K562 (cell line): ENCODE measurements around the gene TTBK1. TPM values are rescaled to one million over a fixed set of nuclear protein-coding genes. Genes with fewer than 3 reads are reported as not detected.

Experiments
- ATAC-seq: fragments of 200-7000 bp; cut with Tn5 transposase; 3 replicates; pipeline ENCODE4 v1.9.1; 2020; ENCODE audit warnings: moderate library complexity
- BruUV-seq: library from RNA; stranded (reverse); fragments of 400-500 nt; replicated peaks from 2 replicates; lab custom pipeline; 2021; lab: Mats Ljungman, UMichigan
- CTCF ChIA-PET: fragments of 300-600 bp; formaldehyde crosslinking; extraction: SDS; loops from one replicate; lab custom pipeline; 2021; ENCODE audit warnings: low intra/inter-chr PET ratio; lab: Yijun Ruan, JAX
- POLR2A ChIA-PET: fragments of 300-600, 350-650 bp; sonication (Branson Sonifier 250); formaldehyde crosslinking; extraction: SDS; loops from one replicate; lab custom pipeline; 2021; ENCODE audit warnings: antibody characterized with exemption, inconsistent platforms; lab: Yijun Ruan, JAX
- DNase-seq, 4 experiments: peaks; one replicate each; pipeline versions ENCODE4 v3.0.0 to v3.0.0-alpha.2; 2011 to 2018; ENCODE audit warnings: low spot score in 3 of 4, mixed read lengths in 3 of 4; ENCODE audit errors: extremely low read depth in 1 of 4
- FAIRE-seq: peaks from 2 replicates; lab custom pipeline; 2011; peaks lifted over from hg19 to GRCh38; lab: Jason Lieb, UNC
- H2AFZ ChIP-seq: 2 replicates; pipeline ENCODE4 v1.6.0; 2011; ENCODE audit warnings: low read depth, low read length, control low read depth, inconsistent platforms
- H3K27ac ChIP-seq: fragments of 200-600 bp; 3 replicates; pipeline ENCODE4 v1.8.0; 2011; ENCODE audit warnings: low read depth, mild to moderate bottlenecking, control low read depth, inconsistent platforms, low read length, moderate library complexity, mixed read lengths; ENCODE audit errors: extremely low read depth
- H3K27me3 ChIP-seq, 2 experiments: fragments of 300-600 bp in 1 of 2; 2 replicates in 1 of 2; 3 replicates in 1 of 2; pipeline versions ENCODE4 v1.6.0 to v1.8.0; 2011; ENCODE audit warnings: inconsistent platforms in 2 of 2, low read length in 2 of 2, mild to moderate bottlenecking in 1 of 2, mixed read lengths in 1 of 2, moderate library complexity in 1 of 2; ENCODE audit not compliant: control insufficient read depth in 2 of 2, insufficient read depth in 2 of 2
- H3K36me3 ChIP-seq: fragments of 300-600 bp; 3 replicates; pipeline ENCODE4 v1.8.0; 2011; ENCODE audit warnings: mild to moderate bottlenecking, low read length, inconsistent platforms; ENCODE audit not compliant: control insufficient read depth, insufficient read depth
- H3K4me1 ChIP-seq, 2 experiments: fragments of 200-600 bp in 1 of 2; replicated peaks in 1 of 2; 2 replicates in 1 of 2; 3 replicates in 1 of 2; pipeline versions ENCODE4 v1.5.1 to v1.8.0; 2011; ENCODE audit warnings: inconsistent platforms in 2 of 2, low read length in 2 of 2, mild to moderate bottlenecking in 1 of 2, mixed read lengths in 1 of 2, moderate library complexity in 1 of 2; ENCODE audit not compliant: control insufficient read depth in 2 of 2, insufficient read depth in 2 of 2
- H3K4me2 ChIP-seq: 2 replicates; pipeline ENCODE4 v1.6.1; 2011; ENCODE audit warnings: low read length, control low read depth, inconsistent platforms, mixed read lengths; ENCODE audit not compliant: insufficient read depth
- H3K4me3 ChIP-seq: fragments of 200-600 bp; sonication (generic), shearing (Covaris generic); 2 replicates; pipeline ENCODE4 v1.5.1; 2016; ENCODE audit warnings: control low read depth, inconsistent platforms
- H3K79me2 ChIP-seq: fragments of 200-600 bp; 3 replicates; pipeline ENCODE4 v1.8.0; 2011; ENCODE audit warnings: low read length, inconsistent platforms; ENCODE audit not compliant: control insufficient read depth, insufficient read depth
- H3K9ac ChIP-seq, 2 experiments: 2 replicates each; pipeline versions ENCODE4 v1.6.0 to v1.6.1; 2011; ENCODE audit warnings: low read depth in 2 of 2, low read length in 2 of 2, control low read depth in 1 of 2, inconsistent platforms in 1 of 2, mild to moderate bottlenecking in 1 of 2, mixed read lengths in 1 of 2; ENCODE audit not compliant: insufficient read depth in 1 of 2
- H3K9me1 ChIP-seq: one replicate; pipeline ENCODE4 v1.6.0; 2011; ENCODE audit warnings: inconsistent platforms, mild to moderate bottlenecking, low read length, moderate library complexity; ENCODE audit not compliant: control insufficient read depth, insufficient read depth
- H3K9me3 ChIP-seq: replicated peaks from 2 replicates; pipeline ENCODE4 v1.5.1; 2011; ENCODE audit warnings: low read depth, low read length, inconsistent platforms; ENCODE audit not compliant: control insufficient read depth, insufficient read depth
- H4K20me1 ChIP-seq: replicated peaks from 2 replicates; pipeline ENCODE4 v1.6.1; 2011; ENCODE audit warnings: low read length, inconsistent platforms, mixed read lengths; ENCODE audit not compliant: control insufficient read depth, insufficient read depth
- CCAR2 ChIP-seq: fragments of 200-400 bp; formaldehyde crosslinking; IDR thresholded peaks from 2 replicates; pipeline ENCODE4 v1.6.1; 2017; ENCODE audit warnings: mild to moderate bottlenecking, low read depth, low read length
- COPS2 ChIP-seq: fragments of 450-650 bp; conservative IDR thresholded peaks from 2 replicates; pipeline ENCODE4 v1.6.1; 2016; ENCODE audit warnings: mild to moderate bottlenecking, moderate library complexity
- HSF4 ChIP-seq: fragments of 250-450 bp; sonication (Bioruptor Pico); IDR thresholded peaks from 2 replicates; pipeline ENCODE4 v2.1.2; 2022; ENCODE audit warnings: mild to moderate bottlenecking, moderate library complexity, borderline replicate concordance
- KLF10 ChIP-seq: fragments of 250-450 bp; sonication (Bioruptor Pico); IDR thresholded peaks from 2 replicates; pipeline ENCODE4 v1.6.1; 2021; ENCODE audit warnings: matching md5 sums
- MYBL2 ChIP-seq, 2 experiments: fragments of 450-650 bp in 1 of 2; sonication (generic) in 1 of 2; formaldehyde crosslinking in 1 of 2; IDR thresholded peaks; 2 replicates each; pipeline versions ENCODE4 v1.6.1 to v1.8.1; 2017 to 2022; ENCODE audit warnings: borderline replicate concordance in 1 of 2, inconsistent platforms in 1 of 2, low read depth in 1 of 2, mild to moderate bottlenecking in 1 of 2, missing genetic modification reagents in 1 of 2, moderate library complexity in 1 of 2
- SRF ChIP-seq, 2 experiments: fragments of 250-450, 450-650 bp in 1 of 2; sonication (Bioruptor Pico) in 1 of 2; sonication (generic) in 1 of 2; formaldehyde crosslinking; IDR thresholded peaks; 2 replicates each; pipeline versions ENCODE4 v1.5.0 to v1.5.1; 2020 to 2022; ENCODE audit warnings: mild to moderate bottlenecking in 1 of 2, missing genetic modification reagents in 1 of 2
- SRSF1 ChIP-seq: fragments of 200-400 bp; formaldehyde crosslinking; IDR thresholded peaks from 2 replicates; pipeline ENCODE4 v1.6.1; 2017; ENCODE audit warnings: mild to moderate bottlenecking, low read depth, low read length, moderate library complexity
- TCF3 ChIP-seq: sonication (generic); formaldehyde crosslinking; IDR thresholded peaks from 2 replicates; pipeline ENCODE4 v1.4.0; 2020; ENCODE audit warnings: mild to moderate bottlenecking, missing genetic modification reagents
- XRCC5 ChIP-seq: fragments of 200-400 bp; formaldehyde crosslinking; IDR thresholded peaks from 2 replicates; pipeline ENCODE4 v1.6.1; 2017; ENCODE audit warnings: low read depth, mild to moderate bottlenecking, low read length
- ZNF407 ChIP-seq: fragments of 450-650 bp; IDR thresholded peaks from 2 replicates; pipeline ENCODE4 v1.6.1; 2016; ENCODE audit warnings: low read depth
- ZNF507 ChIP-seq: conservative IDR thresholded peaks from 2 replicates; pipeline ENCODE4 v1.6.1; 2017; ENCODE audit warnings: missing genetic modification characterization, missing compliant biosample characterization
- WGBS: fragments of 100-300 bp; shearing (Covaris generic); methylation state at CpG from one replicate; pipeline ENCODE4 v1.1.6; 2016; ENCODE audit warnings: low coverage, mixed read lengths; ENCODE audit not compliant: insufficient coverage; ENCODE audit errors: missing lambda C conversion rate; 5-methylcytosine and 5-hydroxymethylcytosine counted together
- in situ Hi-C: fragments of 300-500 bp; cut with MboI; formaldehyde crosslinking; loops from 4 replicates; pipeline ENCODE4 v1.15.0; 2018; ENCODE audit warnings: inconsistent platforms, mixed read lengths
- intact Hi-C: fragments of 100-400 bp; cut with micrococcal nuclease; formaldehyde crosslinking; loops from 2 replicates; pipeline ENCODE4 v1.14.2; 2022
- polyA plus RNA-seq, 8 experiments: library from polyadenylated mRNA; depleted of rRNA in 4 of 8; stranded (reverse) in 5 of 8; unstranded in 3 of 8; fragments of >200 nt; fragmentation: Nextera tagmentation in 2 of 8; fragmentation: Illumina TruSeq in 1 of 8; extraction: Ambion mirVana in 2 of 8; extraction: Trizol in 1 of 8; gene quantifications; 2 replicates each; pipeline versions ENCODE4 v1.2.1 to v1.2.3, GENCODE V29; 2011 to 2014; ENCODE audit warnings: inconsistent platforms in 1 of 8, missing spikeins in 1 of 8
- total RNA-seq, 7 experiments: library from RNA; depleted of rRNA in 6 of 7; stranded (reverse); fragments of >200 nt in 6 of 7; fragmentation: Illumina TruSeq in 2 of 7; extraction: Trizol in 2 of 7; gene quantifications; 2 replicates each; pipeline versions ENCODE4 v1.2.1 to v1.2.3, GENCODE V29; 2011 to 2021; ENCODE audit warnings: low replicate concordance in 1 of 7
- TF ChIP-seq, protein P1 (sequence below): sonication (generic); formaldehyde crosslinking; IDR thresholded peaks from 2 replicates; pipeline ENCODE4 v1.8.0; 2023; ENCODE audit warnings: mild to moderate bottlenecking, missing genetic modification reagents

Gene TTBK1
- total and polyA plus RNA-seq, 9 of the 15 experiments (the other 6 are each of a cell fraction or from before 2014, with no cell fraction given) = not detected

DNA sequence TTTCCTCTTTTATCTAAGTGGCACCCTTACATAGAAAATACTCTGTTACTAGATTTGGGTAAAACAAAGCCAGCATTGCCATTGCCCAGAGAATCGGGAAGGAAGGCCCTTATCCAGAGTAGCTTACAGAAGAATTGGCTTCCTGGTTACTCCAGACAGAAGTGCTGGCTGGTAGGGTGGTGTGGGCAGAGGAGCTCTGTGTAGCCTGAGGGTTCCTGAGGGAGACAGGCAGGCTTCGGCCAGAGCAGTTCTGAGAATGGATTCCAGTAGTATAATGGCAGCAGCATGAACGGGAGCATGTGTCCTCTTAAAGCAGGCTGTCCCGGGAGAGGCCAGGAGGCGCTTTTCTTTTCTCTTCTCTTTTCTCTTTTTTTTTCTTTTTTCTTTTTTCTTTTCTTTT, 49.4 kb upstream of the TTBK1 start (continued):
- TF ChIP-seq SRSF1 (no peak), ZNF507 (tag) (no peak), SRF (CRISPR knock-in tag; IDR thresholded peaks at IDR 0.05) (no peak), HSF4 (CRISPR knock-in tag) (no peak), XRCC5 (no peak)

- Histone ChIP-seq H3K9ac (peak overlapping the region in 1 of 2 experiments; percentile 78; a peak in 1 of 4 replicates), H3K9me1 (no peaks in the 10 kb centered on the region), H2AFZ (no peak overlapping the region), H3K4me2 (no peak overlapping the region), H4K20me1 (no peaks in the 10 kb centered on the region), H3K27me3 (no peaks in the 10 kb centered on the region), H3K36me3 (peaks cover 9% of the 10 kb centered on the region; the same call in 1 of the 3 replicates), H3K79me2 (no peaks in the 10 kb centered on the region), H3K9me3 (no peaks in the 10 kb centered on the region), H3K4me3 (no peak overlapping the region), H3K27ac (no peak overlapping the region), H3K4me1 (peaks cover 0 to 3% of the 10 kb centered on the region in 2 experiments; a peak in 1 of 5 replicates)
- no peak for FAIRE-seq
- WGBS = 69% methylated on average over 5 of the region's 5 CpGs
- in situ Hi-C loops = no loop called here
- ChIA-PET POLR2A (interaction anchor here (0.6 to 0.7 kb wide), 4 partner anchors 22 to 853 kb away, joined by 3 to 4 read pairs (median 3); partner anchors contain the start of gene LRRC73), CTCF (no interaction called here)
- no peak for ATAC-seq
- intact Hi-C loops = no loop called here
- no TSS peak for BruUV-seq
- DNase-seq = no peak
- TF ChIP-seq CCAR2 (no peak), ZNF407 (no peak), KLF10 (CRISPR knock-in tag) (no peak), COPS2 (no peak), MYBL2 (IDR thresholded peaks at IDR 0.05; ENCODE audit: low read depth) (no peak), MYBL2 (CRISPR knock-in tag; IDR thresholded peaks at IDR 0.05; ENCODE audit: borderline replicate concordance) (no peak), TCF3 (CRISPR knock-in tag) (no peak)
- TF ChIP-seq, protein P1, sequence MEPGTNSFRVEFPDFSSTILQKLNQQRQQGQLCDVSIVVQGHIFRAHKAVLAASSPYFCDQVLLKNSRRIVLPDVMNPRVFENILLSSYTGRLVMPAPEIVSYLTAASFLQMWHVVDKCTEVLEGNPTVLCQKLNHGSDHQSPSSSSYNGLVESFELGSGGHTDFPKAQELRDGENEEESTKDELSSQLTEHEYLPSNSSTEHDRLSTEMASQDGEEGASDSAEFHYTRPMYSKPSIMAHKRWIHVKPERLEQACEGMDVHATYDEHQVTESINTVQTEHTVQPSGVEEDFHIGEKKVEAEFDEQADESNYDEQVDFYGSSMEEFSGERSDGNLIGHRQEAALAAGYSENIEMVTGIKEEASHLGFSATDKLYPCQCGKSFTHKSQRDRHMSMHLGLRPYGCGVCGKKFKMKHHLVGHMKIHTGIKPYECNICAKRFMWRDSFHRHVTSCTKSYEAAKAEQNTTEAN = no peak
Observed at GRCh38 chr6:43196337-43196736, 46.9 kb upstream of the TTBK1 start.
